ENCODE measurements around the gene CCN6. TPM values are rescaled to one million over a fixed set of nuclear protein-coding genes. Genes with fewer than 3 reads are reported as not detected.

CCN6 gene
- total and polyA plus RNA-seq, 12 donors: not detected

GRCh38 chr6:112007805-112008204, 46.1 kb upstream of the CCN6 start:
- Histone ChIP-seq H3K4me3 (no peak overlapping the region), H3K27me3 (no peaks in the 10 kb centered on the region), H3K36me3 (no peaks in the 10 kb centered on the region), H3K27ac (peak overlapping the region in 2 of 10 donors; percentile 3 to 36), H3K9me3 (no peaks in the 10 kb centered on the region), H3K4me1 (peaks cover 0 to 41% (median 6%) of the 10 kb centered on the region in 9 donors)
- WGBS, 2 donors: 64 to 76% methylated on average over 3 of the region's 3 CpGs
- no peak for DNase-seq
- ATAC-seq: peak in 3 of 8 donors; percentile 18 to 51 (median 25)
- intact Hi-C loops (cut with DNase I): no loop called here
- TF ChIP-seq CTCF (IDR thresholded peaks at IDR 0.05): no peak

GRCh38 chr6:112008482-112008881, 45.4 kb upstream of the CCN6 start:
- 82 to 90% methylated on average over 4 of the region's 4 CpGs for WGBS, 2 donors
- no peaks in the 10 kb centered on the region for H3K36me3 ChIP-seq
- intact Hi-C loops (cut with DNase I): no loop called here
- no peak for TF ChIP-seq CTCF (IDR thresholded peaks at IDR 0.05)
- H3K27ac ChIP-seq: peak overlapping the region in 1 of 10 donors; percentile 36
- H3K27me3 ChIP-seq: no peaks in the 10 kb centered on the region
- DNase-seq (no peak), ATAC-seq (no peak)
- H3K9me3 ChIP-seq: no peaks in the 10 kb centered on the region
- H3K4me3 ChIP-seq: no peak overlapping the region
- H3K4me1 ChIP-seq: peaks cover 0 to 41% (median 6%) of the 10 kb centered on the region in 9 donors

GRCh38 chr6:112010328-112010727, 43.6 kb upstream of the CCN6 start:
- TF ChIP-seq CTCF (IDR thresholded peaks at IDR 0.05): peak in 1 of 9 donors; percentile 18
- Histone ChIP-seq H3K4me1 (peaks cover 8 to 49% (median 16%) of the 10 kb centered on the region in 9 donors), H3K27me3 (no peaks in the 10 kb centered on the region), H3K27ac (no peak overlapping the region), H3K9me3 (no peaks in the 10 kb centered on the region), H3K36me3 (no peaks in the 10 kb centered on the region), H3K4me3 (no peak overlapping the region)
- 80 to 93% methylated on average over 5 of the region's 5 CpGs for WGBS, 2 donors
- intact Hi-C loops (cut with DNase I): no loop called here
- no peak for ATAC-seq
- no peak for DNase-seq

- H3K36me3 ChIP-seq: no peaks in the 10 kb centered on the region
- H3K27ac ChIP-seq: peak overlapping the region in 1 of 10 donors; percentile 75
- 90% methylated on average over 3 of the region's 3 CpGs for WGBS, 2 donors
- H3K27me3 ChIP-seq: no peaks in the 10 kb centered on the region
- ATAC-seq: no peak
- no peak for DNase-seq
- no peaks in the 10 kb centered on the region for H3K9me3 ChIP-seq
- H3K4me3 ChIP-seq: no peak overlapping the region
- intact Hi-C loops (cut with DNase I): no loop called here
- no peak for TF ChIP-seq CTCF (IDR thresholded peaks at IDR 0.05)
- peaks cover 11 to 53% (median 38%) of the 10 kb centered on the region in 9 donors for H3K4me1 ChIP-seq
Observed at GRCh38 chr6:112013051-112013450, 40.9 kb upstream of the CCN6 start.

Data from heart right ventricle (tissue), 16 donors.